C4-2B (cell line): Measurements from ENCODE around the gene DAPL1.

Experiments
- CTCF ChIP-seq: fragments of 450-650 bp; conservative IDR thresholded peaks from 2 replicates; pipeline ENCODE4 v1.5.1; 2017; ENCODE audit warnings: mild to moderate bottlenecking
- ZFX ChIP-seq: fragments of 450-650 bp; IDR thresholded peaks from 2 replicates; pipeline ENCODE4 v1.6.1; 2017

GRCh38 chr2:158760887-158761286, 34.2 kb upstream of the DAPL1 start:
- TF ChIP-seq CTCF (no peak), ZFX (no peak)
